SH-SY5Y (cell line): ENCODE data around the gene TECR.

ENCODE experiments used
- GATA2 ChIP-seq: IDR thresholded peaks from 2 replicates; pipeline ENCODE4 v1.6.1; 2011; ENCODE audit warnings: mild to moderate bottlenecking, low read depth, low read length
- GATA3 ChIP-seq: IDR thresholded peaks from 2 replicates; pipeline ENCODE4 v1.6.1; 2011; ENCODE audit warnings: low read depth, mild to moderate bottlenecking, low read length, moderate library complexity

- TF ChIP-seq GATA3 (no peak), GATA2 (no peak)
Observed at GRCh38 chr19:14525729-14526128, 3.7 kb upstream of the TECR start.
